HEK293T (cell line): ENCODE data around the gene RAB15.

ENCODE experiments used
- BHLHE40 ChIP-seq: fragments of 450-650 bp; IDR thresholded peaks from 2 replicates; pipeline ENCODE4 v1.6.1; 2016; ENCODE audit warnings: mild to moderate bottlenecking, moderate library complexity, borderline replicate concordance
- ELF4 ChIP-seq: fragments of 450-650 bp; IDR thresholded peaks from 2 replicates; pipeline ENCODE4 v1.6.1; 2017; ENCODE audit warnings: antibody characterized with exemption
- L3MBTL2 ChIP-seq: fragments of 450-650 bp; conservative IDR thresholded peaks from 2 replicates; pipeline ENCODE4 v1.6.1; 2016; ENCODE audit warnings: mild to moderate bottlenecking
- LEF1 ChIP-seq: fragments of 450-650 bp; IDR thresholded peaks from 2 replicates; pipeline ENCODE4 v1.6.1; 2017; ENCODE audit warnings: mild to moderate bottlenecking, borderline replicate concordance
- PKNOX1 ChIP-seq: fragments of 450-650 bp; IDR thresholded peaks from 2 replicates; pipeline ENCODE4 v1.6.1; 2016
- SP1 ChIP-seq: fragments of 450-650 bp; IDR thresholded peaks from 2 replicates; pipeline ENCODE4 v1.6.1; 2017

DNA sequence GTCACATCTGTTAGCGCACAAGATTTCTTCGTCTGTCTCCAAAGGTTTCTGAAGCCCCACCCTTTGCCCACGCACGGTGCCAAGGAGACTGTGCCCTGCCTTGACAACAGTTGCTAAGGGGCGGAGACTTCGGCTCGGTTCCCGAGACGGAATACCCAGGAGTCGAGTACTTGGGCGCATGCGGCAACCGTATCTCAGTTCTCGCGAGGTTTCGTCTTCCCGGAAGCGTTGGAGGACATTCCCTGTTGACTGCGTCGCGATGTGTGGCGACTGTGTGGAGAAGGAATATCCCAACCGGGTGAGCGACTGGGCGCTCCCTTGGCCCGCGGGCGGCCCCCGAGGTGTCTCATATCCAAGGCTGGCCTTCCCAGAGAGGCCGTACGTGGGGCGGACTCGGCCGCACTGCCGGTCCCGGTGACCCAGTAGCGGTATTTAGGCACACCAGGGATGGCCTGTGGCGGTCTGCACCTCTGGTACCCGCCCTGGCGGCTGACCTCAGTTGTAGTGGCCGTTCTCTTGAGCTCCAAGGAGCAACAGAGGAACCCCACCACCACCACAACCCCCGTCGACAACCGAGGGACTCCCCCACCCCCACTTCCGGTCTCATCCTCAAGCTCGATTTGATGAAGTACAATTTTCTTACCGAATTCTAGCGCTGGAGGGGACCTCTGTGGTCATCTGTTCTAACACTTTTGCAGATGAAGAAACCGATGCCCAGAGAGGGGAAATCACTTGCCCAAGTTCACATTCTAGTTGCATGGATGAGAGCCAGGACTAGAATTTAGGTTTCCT is 57.7 kb downstream of the RAB15 start, which contains the start of gene CHURC1:
- no peak for TF ChIP-seq SP1
- peak; percentile 75 for TF ChIP-seq ELF4
- no peak; the same call in none of the 2 replicates for TF ChIP-seq L3MBTL2
- TF ChIP-seq LEF1: no peak
- no peak for TF ChIP-seq BHLHE40
- TF ChIP-seq PKNOX1: no peak
